Progenitor cell of endocrine pancreas (in vitro differentiated cells): Measurements from ENCODE around the gene MSANTD1. TPM values are rescaled to one million over a fixed set of nuclear protein-coding genes. Genes with fewer than 3 reads are reported as not detected.

ENCODE experiments used
- DNase-seq: peaks from one replicate; pipeline ENCODE4 v3.0.0; 2021; ENCODE audit warnings: low spot score; ENCODE audit not compliant: unreplicated experiment
- H3K27ac Mint-ChIP-seq: 2 replicates; pipeline ENCODE4 v1.8.0; 2021; ENCODE audit warnings: mild to moderate bottlenecking, moderate library complexity, mixed read lengths
- H3K27me3 Mint-ChIP-seq: 2 replicates; pipeline ENCODE4 v1.8.0; 2021; ENCODE audit warnings: mixed read lengths
- H3K36me3 Mint-ChIP-seq: 2 replicates; pipeline ENCODE4 v1.8.0; 2022; ENCODE audit warnings: mixed read lengths; ENCODE audit not compliant: insufficient read depth
- H3K4me1 Mint-ChIP-seq: 2 replicates; pipeline ENCODE4 v1.8.0; 2021; ENCODE audit warnings: low read depth, mixed read lengths
- H3K4me3 Mint-ChIP-seq: 2 replicates; pipeline ENCODE4 v1.8.0; 2021; ENCODE audit warnings: low read depth, mild to moderate bottlenecking, moderate library complexity, mixed read lengths
- H3K9me3 Mint-ChIP-seq: 2 replicates; pipeline ENCODE4 v1.8.0; 2021; ENCODE audit warnings: low read depth, mixed read lengths
- CTCF ChIP-seq: fragments of 200-600 bp; sonication (generic); IDR thresholded peaks from one replicate; pipeline ENCODE4 v1.5.0; 2021; ENCODE audit warnings: antibody characterized with exemption, mild to moderate bottlenecking; ENCODE audit not compliant: unreplicated experiment
- total RNA-seq: library from RNA; stranded (reverse); gene quantifications from 2 replicates; pipeline ENCODE4 v1.2.1, GENCODE V29; 2021

MSANTD1 gene
- total RNA-seq, 1 donor from 2014 or later = 2.1 TPM

- TF ChIP-seq CTCF = no peak
- H3K9me3 Mint-ChIP-seq = no peaks in the 10 kb centered on the region
- H3K4me3 Mint-ChIP-seq = no peak overlapping the region
- H3K4me1 Mint-ChIP-seq = peaks cover 3% of the 10 kb centered on the region
- no peak for DNase-seq
- H3K27ac Mint-ChIP-seq = peak overlapping the region; percentile 24
- H3K36me3 Mint-ChIP-seq = no peaks in the 10 kb centered on the region
- H3K27me3 Mint-ChIP-seq = no peaks in the 10 kb centered on the region
Measured at GRCh38 chr4:3250956-3251690, 2.2 kb downstream of the MSANTD1 start.

- Mint-ChIP-seq H3K27me3 (no peaks in the 10 kb centered on the region), H3K9me3 (no peaks in the 10 kb centered on the region)
- DNase-seq = no peak
Measured at GRCh38 chr4:3251691-3252479, 2.9 kb downstream of the MSANTD1 start.

GRCh38 chr4:3252480-3252828, 3.5 kb downstream of the MSANTD1 start:
- H3K4me3 Mint-ChIP-seq = no peak overlapping the region
- no peak overlapping the region for H3K27ac Mint-ChIP-seq
- no peak for TF ChIP-seq CTCF
- DNase-seq = no peak
- H3K36me3 Mint-ChIP-seq = peaks cover 2% of the 10 kb centered on the region
- H3K9me3 Mint-ChIP-seq = no peaks in the 10 kb centered on the region
- H3K27me3 Mint-ChIP-seq = no peaks in the 10 kb centered on the region
- H3K4me1 Mint-ChIP-seq = peaks cover 3% of the 10 kb centered on the region

More at GRCh38 chr4:3251691-3252479, 2.9 kb downstream of the MSANTD1 start:
- no peak for TF ChIP-seq CTCF
- H3K4me1 Mint-ChIP-seq = peaks cover 3% of the 10 kb centered on the region
- H3K27ac Mint-ChIP-seq = no peak overlapping the region
- no peak overlapping the region for H3K4me3 Mint-ChIP-seq
- H3K36me3 Mint-ChIP-seq = peaks cover 2% of the 10 kb centered on the region

- H3K27me3 Mint-ChIP-seq = no peaks in the 10 kb centered on the region
- H3K36me3 Mint-ChIP-seq = peaks cover 2% of the 10 kb centered on the region
- H3K27ac Mint-ChIP-seq = no peak overlapping the region
- TF ChIP-seq CTCF = no peak
- no peak overlapping the region for H3K4me3 Mint-ChIP-seq
- no peaks in the 10 kb centered on the region for H3K9me3 Mint-ChIP-seq
- peaks cover 3% of the 10 kb centered on the region for H3K4me1 Mint-ChIP-seq
- DNase-seq = no peak
Measured at GRCh38 chr4:3252831-3253641, 4.1 kb downstream of the MSANTD1 start.

- Mint-ChIP-seq H3K4me1 (peaks cover 3% of the 10 kb centered on the region), H3K27me3 (no peaks in the 10 kb centered on the region), H3K27ac (no peak overlapping the region), H3K4me3 (no peak overlapping the region), H3K36me3 (peaks cover 2% of the 10 kb centered on the region), H3K9me3 (no peaks in the 10 kb centered on the region)
- no peak for TF ChIP-seq CTCF
- no peak for DNase-seq
Measured at GRCh38 chr4:3253808-3254207, 4.8 kb downstream of the MSANTD1 start.
